ENCODE measurements around the gene CERS4.

GRCh38 chr19:8253678-8254077 lies 44.5 kb downstream of the CERS4 start:
- TF ChIP-seq CTCF (IDR thresholded peaks at IDR 0.05 in 4 of 5, conservative IDR thresholded peaks at IDR 0.05 in 1 of 5) (no peak), POLR2A (IDR thresholded peaks at IDR 0.05) (no peak)

All from gastrocnemius medialis (tissue), 4 donors.